B cell (primary cell): ENCODE measurements around the gene IKZF1. TPM values are rescaled to one million over a fixed set of nuclear protein-coding genes. Genes with fewer than 3 reads are reported as not detected.

Experiments
- ATAC-seq: fragments of 200-7000 bp; cut with Tn5 transposase; one replicate; pipeline ENCODE4 v1.10.0; 2021; ENCODE audit warnings: low read depth, mild to moderate bottlenecking, moderate number of reproducible peaks, moderate library complexity
- CTCF ChIA-PET: fragments of 350-600 bp; sonication (Branson Sonifier 250); formaldehyde crosslinking; loops from one replicate; lab custom pipeline; 2021; ENCODE audit warnings: antibody characterized with exemption, inconsistent platforms; lab: Charles Lee
- POLR2A ChIA-PET: fragments of 350-600 bp; sonication (Branson Sonifier 250); formaldehyde crosslinking; loops from one replicate; lab custom pipeline; 2021; ENCODE audit warnings: antibody characterized with exemption; lab: Charles Lee
- DNase-seq: peaks from one replicate; pipeline ENCODE4 v3.0.0; 2013
- H2AFZ ChIP-seq: 2 replicates; pipeline ENCODE4 v1.6.1; 2012; ENCODE audit warnings: mild to moderate bottlenecking, low read depth, low read length; ENCODE audit not compliant: insufficient read depth, poor library complexity, severe bottlenecking
- H3K27ac ChIP-seq, 2 donors: 1 replicate in 1 of 2; 2 replicates in 1 of 2; pipeline ENCODE4 v1.5.1; 2012 to 2013; ENCODE audit warnings: low read length in 2 of 2, mild to moderate bottlenecking in 2 of 2, moderate library complexity in 1 of 2
- H3K27me3 ChIP-seq, 4 experiments: fragments of 200-600 bp in 1 of 4; sonication (generic) in 1 of 4; replicated peaks in 1 of 4; 1 replicate in 2 of 4; 2 replicates in 2 of 4; pipeline versions ENCODE4 v1.6.1 to v1.7.0; 2013 to 2016; ENCODE audit warnings: low read length in 3 of 4, mild to moderate bottlenecking in 2 of 4, mixed read lengths in 1 of 4, moderate library complexity in 1 of 4; ENCODE audit not compliant: insufficient read depth in 4 of 4, control insufficient read depth in 3 of 4; ENCODE audit errors: control extremely low read depth in 1 of 4
- H3K36me3 ChIP-seq, 2 experiments: replicated peaks in 1 of 2; 1 replicate in 1 of 2; 2 replicates in 1 of 2; pipeline versions ENCODE4 v1.6.1 to v1.7.1; 2013; ENCODE audit warnings: low read length in 1 of 2; ENCODE audit not compliant: insufficient read depth in 2 of 2, control insufficient read depth in 1 of 2; ENCODE audit errors: control extremely low read depth in 1 of 2, extremely low read depth in 1 of 2
- H3K4me1 ChIP-seq, 2 donors: fragments of 200-600 bp in 1 of 2; sonication (generic) in 1 of 2; 1 replicate in 1 of 2; 2 replicates in 1 of 2; pipeline versions ENCODE4 v1.5.1 to v1.6.1; 2013 to 2017; ENCODE audit warnings: low read length in 2 of 2; ENCODE audit not compliant: control insufficient read depth in 2 of 2, insufficient read depth in 2 of 2
- H3K4me2 ChIP-seq: replicated peaks from 2 replicates; pipeline ENCODE3; 2012; ENCODE audit warnings: mild to moderate bottlenecking, low read depth, low read length; ENCODE audit not compliant: poor library complexity, severe bottlenecking
- H3K4me3 ChIP-seq, 5 experiments: fragments of 200-600 bp in 1 of 5; sonication (generic) in 1 of 5; 1 replicate in 3 of 5; 2 replicates in 2 of 5; pipeline versions ENCODE4 v1.5.1 to v1.7.0; 2011 to 2016; ENCODE audit warnings: low read length in 4 of 5, mild to moderate bottlenecking in 4 of 5, low read depth in 2 of 5, control low read depth in 1 of 5, moderate library complexity in 1 of 5; ENCODE audit not compliant: insufficient read depth in 1 of 5; ENCODE audit errors: control extremely low read depth in 1 of 5, extremely low read depth in 1 of 5
- H3K79me2 ChIP-seq: fragments of 200-600 bp; sonication (generic); one replicate; pipeline ENCODE4 v1.6.0; 2016; ENCODE audit warnings: low read length; ENCODE audit not compliant: control insufficient read depth, insufficient read depth
- H3K9ac ChIP-seq: fragments of 200-600 bp; sonication (generic); 2 replicates; pipeline ENCODE4 v1.6.1; 2017; ENCODE audit warnings: mild to moderate bottlenecking, low read length, moderate library complexity
- H3K9me3 ChIP-seq, 3 donors: one replicate each; pipeline versions ENCODE4 v1.6.1 to v1.7.1; 2013; ENCODE audit warnings: low read length in 2 of 3; ENCODE audit not compliant: control insufficient read depth in 2 of 3, insufficient read depth in 1 of 3; ENCODE audit errors: control extremely low read depth in 1 of 3
- H4K20me1 ChIP-seq: 2 replicates; pipeline ENCODE4 v1.6.0; 2012; ENCODE audit warnings: mild to moderate bottlenecking, low read length; ENCODE audit not compliant: insufficient read depth, control insufficient read depth, poor library complexity, severe bottlenecking
- H3K27ac Mint-ChIP-seq: one replicate; pipeline ENCODE4 v1.8.0; 2021; ENCODE audit warnings: mixed read lengths
- H3K27me3 Mint-ChIP-seq: one replicate; pipeline ENCODE4 v1.8.0; 2021; ENCODE audit warnings: mixed read lengths
- H3K4me1 Mint-ChIP-seq: one replicate; pipeline ENCODE4 v1.8.0; 2021; ENCODE audit warnings: mixed read lengths
- H3K4me3 Mint-ChIP-seq: one replicate; pipeline ENCODE4 v1.8.0; 2021; ENCODE audit warnings: mixed read lengths
- H3K9me3 Mint-ChIP-seq: one replicate; pipeline ENCODE4 v1.8.0; 2022; ENCODE audit warnings: mixed read lengths; ENCODE audit not compliant: insufficient read depth
- EZH2 ChIP-seq: IDR thresholded peaks from 2 replicates; pipeline ENCODE4 v1.6.1; 2012; ENCODE audit warnings: borderline replicate concordance, low read depth, mild to moderate bottlenecking, moderate library complexity, low read length; ENCODE audit not compliant: insufficient read depth, poor library complexity, severe bottlenecking
- WGBS: methylation state at CpG from one replicate; pipeline ENCODE4 v1.1.5; 2013; ENCODE audit warnings: missing lambda C conversion rate; ENCODE audit not compliant: insufficient coverage; 5-methylcytosine and 5-hydroxymethylcytosine counted together
- intact Hi-C: fragments of 100-400 bp; cut with micrococcal nuclease; formaldehyde crosslinking; loops from one replicate; pipeline ENCODE4 v1.10.0; 2022
- polyA plus RNA-seq: library from polyadenylated mRNA; depleted of rRNA; stranded (reverse); fragments of >200 nt; gene quantifications from 2 replicates; pipeline ENCODE4 v1.2.3, GENCODE V29; 2012
- total RNA-seq, 2 donors: library from RNA; stranded (reverse); fragments of 120-200 nt in 1 of 2; gene quantifications; 1 replicate in 1 of 2; 2 replicates in 1 of 2; pipeline versions ENCODE4 v1.2.3 to v1.2.4, GENCODE V29; 2013 to 2022
- TF ChIP-seq, protein P1 (sequence below): fragments of 200-600 bp; IDR thresholded peaks from one replicate; pipeline ENCODE4 v1.8.0; 2022; ENCODE audit warnings: antibody characterized with exemption, mild to moderate bottlenecking

The IKZF1 gene
- total and polyA plus RNA-seq, 2 donors (not counting 1 experiment from before 2014, with no cell fraction given): 199 to 254 TPM

- DNase-seq (peak; percentile 86), ATAC-seq (peak; percentile 74)
- Histone ChIP-seq H3K9me3 (no peaks in the 10 kb centered on the region), H4K20me1 (peaks cover 31% of the 10 kb centered on the region), H3K27ac (peak overlapping the region; percentile 54 to 83), H2AFZ (no peak overlapping the region), H3K36me3 (peaks cover 20 to 41% of the 10 kb centered on the region in 2 experiments), H3K9ac (peak overlapping the region; percentile 43), H3K4me3 (peak overlapping the region in 1 of 5 experiments; percentile 37), H3K4me2 (peak overlapping the region; percentile 82), H3K79me2 (peaks cover 100% of the 10 kb centered on the region), H3K4me1 (peaks cover 81 to 86% of the 10 kb centered on the region in 2 donors), H3K27me3 (no peaks in the 10 kb centered on the region)
- WGBS: 0% methylated on average over 1 of the region's 7 CpGs
- Mint-ChIP-seq H3K27ac (peak overlapping the region; percentile 96), H3K27me3 (no peaks in the 10 kb centered on the region), H3K4me1 (peaks cover 93% of the 10 kb centered on the region), H3K4me3 (peak overlapping the region; percentile 73), H3K9me3 (no peaks in the 10 kb centered on the region)
- POLR2A ChIA-PET: interaction anchor here (0.9 to 2.7 kb wide), 4 partner anchors 10 to 50 kb away, joined by 3 to 10 read pairs (median 6); no protein-coding TSS in a partner anchor
- intact Hi-C loops: loop anchor here (1.0 to 5.0 kb wide), 5 partner anchors 10 to 100 kb away; no protein-coding TSS in a partner anchor
- no peak for TF ChIP-seq EZH2
- TF ChIP-seq, protein P1, sequence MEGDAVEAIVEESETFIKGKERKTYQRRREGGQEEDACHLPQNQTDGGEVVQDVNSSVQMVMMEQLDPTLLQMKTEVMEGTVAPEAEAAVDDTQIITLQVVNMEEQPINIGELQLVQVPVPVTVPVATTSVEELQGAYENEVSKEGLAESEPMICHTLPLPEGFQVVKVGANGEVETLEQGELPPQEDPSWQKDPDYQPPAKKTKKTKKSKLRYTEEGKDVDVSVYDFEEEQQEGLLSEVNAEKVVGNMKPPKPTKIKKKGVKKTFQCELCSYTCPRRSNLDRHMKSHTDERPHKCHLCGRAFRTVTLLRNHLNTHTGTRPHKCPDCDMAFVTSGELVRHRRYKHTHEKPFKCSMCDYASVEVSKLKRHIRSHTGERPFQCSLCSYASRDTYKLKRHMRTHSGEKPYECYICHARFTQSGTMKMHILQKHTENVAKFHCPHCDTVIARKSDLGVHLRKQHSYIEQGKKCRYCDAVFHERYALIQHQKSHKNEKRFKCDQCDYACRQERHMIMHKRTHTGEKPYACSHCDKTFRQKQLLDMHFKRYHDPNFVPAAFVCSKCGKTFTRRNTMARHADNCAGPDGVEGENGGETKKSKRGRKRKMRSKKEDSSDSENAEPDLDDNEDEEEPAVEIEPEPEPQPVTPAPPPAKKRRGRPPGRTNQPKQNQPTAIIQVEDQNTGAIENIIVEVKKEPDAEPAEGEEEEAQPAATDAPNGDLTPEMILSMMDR: peak; percentile 32
- CTCF ChIA-PET: interaction anchor here (0.9 to 5.3 kb wide), 8 partner anchors 9 to 112 kb away, joined by 3 to 49 read pairs (median 4); partner anchors contain the start of gene IKZF1
Observed at GRCh38 chr7:50317221-50317678, 12.7 kb downstream of the IKZF1 start.
